K562 (cell line): ENCODE measurements around the gene CELA3A. TPM values are rescaled to one million over a fixed set of nuclear protein-coding genes. Genes with fewer than 3 reads are reported as not detected.

Source experiments
- ATF1 ChIP-seq, 2 experiments: fragments of 450-650 bp in 1 of 2; IDR thresholded peaks; 2 replicates each; pipeline ENCODE4 v1.6.1; 2016; ENCODE audit warnings: missing compliant biosample characterization in 1 of 2, missing genetic modification characterization in 1 of 2
- BRD9 ChIP-seq: fragments of 450-650 bp; IDR thresholded peaks from 2 replicates; pipeline ENCODE4 v1.6.1; 2018; ENCODE audit warnings: low read depth; ENCODE audit not compliant: partially characterized antibody
- CBFA2T2 ChIP-seq: fragments of 450-650 bp; conservative IDR thresholded peaks from 2 replicates; pipeline ENCODE4 v1.6.1; 2017; ENCODE audit warnings: mild to moderate bottlenecking
- DMBX1 ChIP-seq: fragments of 250-450 bp; sonication (Bioruptor Pico); IDR thresholded peaks from 2 replicates; pipeline ENCODE4 v1.8.0; 2022; ENCODE audit warnings: inconsistent platforms, mild to moderate bottlenecking, moderate library complexity, borderline replicate concordance
- NR2C1 ChIP-seq, 2 experiments: fragments of 450-650 bp; IDR thresholded peaks; 2 replicates each; pipeline ENCODE4 v1.6.1; 2017; ENCODE audit warnings: mild to moderate bottlenecking in 2 of 2, antibody characterized with exemption in 1 of 2, inconsistent platforms in 1 of 2, missing compliant biosample characterization in 1 of 2, missing genetic modification characterization in 1 of 2
- SMAD4 ChIP-seq: fragments of 250-450 bp; sonication (Bioruptor Pico); conservative IDR thresholded peaks from 2 replicates; pipeline ENCODE4 v1.8.0; 2021; ENCODE audit warnings: inconsistent platforms, mild to moderate bottlenecking, moderate library complexity
- SOX6 ChIP-seq: fragments of 450-650 bp; IDR thresholded peaks from 2 replicates; pipeline ENCODE4 v1.6.1; 2014; ENCODE audit warnings: mild to moderate bottlenecking
- TOE1 ChIP-seq, 2 experiments: fragments of 450-650 bp in 1 of 2; sonication (generic) in 1 of 2; formaldehyde crosslinking in 1 of 2; IDR thresholded peaks; 2 replicates each; pipeline versions ENCODE4 v1.7.1 to v1.8.0; 2016 to 2022; ENCODE audit warnings: borderline replicate concordance in 2 of 2, mild to moderate bottlenecking in 2 of 2, antibody characterized with exemption in 1 of 2, inconsistent platforms in 1 of 2, low read depth in 1 of 2, missing genetic modification reagents in 1 of 2, moderate library complexity in 1 of 2
- ZNF445 ChIP-seq: fragments of 250-450 bp; sonication (Bioruptor Pico); IDR thresholded peaks from 2 replicates; pipeline ENCODE4 v1.4.0; 2020; ENCODE audit warnings: low read depth, mild to moderate bottlenecking, moderate library complexity
- polyA plus RNA-seq, 8 experiments: library from polyadenylated mRNA; depleted of rRNA in 4 of 8; stranded (reverse) in 5 of 8; unstranded in 3 of 8; fragments of >200 nt; fragmentation: Nextera tagmentation in 2 of 8; fragmentation: Illumina TruSeq in 1 of 8; extraction: Ambion mirVana in 2 of 8; extraction: Trizol in 1 of 8; gene quantifications; 2 replicates each; pipeline versions ENCODE4 v1.2.1 to v1.2.3, GENCODE V29; 2011 to 2014; ENCODE audit warnings: inconsistent platforms in 1 of 8, missing spikeins in 1 of 8
- total RNA-seq, 7 experiments: library from RNA; depleted of rRNA in 6 of 7; stranded (reverse); fragments of >200 nt in 6 of 7; fragmentation: Illumina TruSeq in 2 of 7; extraction: Trizol in 2 of 7; gene quantifications; 2 replicates each; pipeline versions ENCODE4 v1.2.1 to v1.2.3, GENCODE V29; 2011 to 2021; ENCODE audit warnings: low replicate concordance in 1 of 7
- TF ChIP-seq, protein P1 (sequence below), 2 experiments: fragments of 450-650 bp; IDR thresholded peaks; 2 replicates each; pipeline ENCODE4 v1.6.1; 2016; ENCODE audit warnings: mild to moderate bottlenecking in 2 of 2, borderline replicate concordance in 1 of 2, low read depth in 1 of 2, moderate library complexity in 1 of 2
- TF ChIP-seq, protein P2 (sequence below): fragments of 450-650 bp; formaldehyde crosslinking; IDR thresholded peaks from 2 replicates; pipeline ENCODE4 v1.4.0; 2020; ENCODE audit warnings: mild to moderate bottlenecking, mixed read lengths
- TF ChIP-seq, protein P3 (sequence below): fragments of 250-450 bp; sonication (Bioruptor Pico); IDR thresholded peaks from 2 replicates; pipeline ENCODE4 v1.8.0; 2022; ENCODE audit warnings: moderate library complexity, mild to moderate bottlenecking, inconsistent platforms
- TF ChIP-seq, protein P4 (sequence below): fragments of 450-650 bp; formaldehyde crosslinking; IDR thresholded peaks from 2 replicates; pipeline ENCODE4 v1.4.0; 2020; ENCODE audit warnings: mild to moderate bottlenecking

CELA3A gene
- total and polyA plus RNA-seq, 9 of the 15 experiments (the other 6 are each of a cell fraction or from before 2014, with no cell fraction given) = 5.4 TPM; not detected in 8

DNA sequence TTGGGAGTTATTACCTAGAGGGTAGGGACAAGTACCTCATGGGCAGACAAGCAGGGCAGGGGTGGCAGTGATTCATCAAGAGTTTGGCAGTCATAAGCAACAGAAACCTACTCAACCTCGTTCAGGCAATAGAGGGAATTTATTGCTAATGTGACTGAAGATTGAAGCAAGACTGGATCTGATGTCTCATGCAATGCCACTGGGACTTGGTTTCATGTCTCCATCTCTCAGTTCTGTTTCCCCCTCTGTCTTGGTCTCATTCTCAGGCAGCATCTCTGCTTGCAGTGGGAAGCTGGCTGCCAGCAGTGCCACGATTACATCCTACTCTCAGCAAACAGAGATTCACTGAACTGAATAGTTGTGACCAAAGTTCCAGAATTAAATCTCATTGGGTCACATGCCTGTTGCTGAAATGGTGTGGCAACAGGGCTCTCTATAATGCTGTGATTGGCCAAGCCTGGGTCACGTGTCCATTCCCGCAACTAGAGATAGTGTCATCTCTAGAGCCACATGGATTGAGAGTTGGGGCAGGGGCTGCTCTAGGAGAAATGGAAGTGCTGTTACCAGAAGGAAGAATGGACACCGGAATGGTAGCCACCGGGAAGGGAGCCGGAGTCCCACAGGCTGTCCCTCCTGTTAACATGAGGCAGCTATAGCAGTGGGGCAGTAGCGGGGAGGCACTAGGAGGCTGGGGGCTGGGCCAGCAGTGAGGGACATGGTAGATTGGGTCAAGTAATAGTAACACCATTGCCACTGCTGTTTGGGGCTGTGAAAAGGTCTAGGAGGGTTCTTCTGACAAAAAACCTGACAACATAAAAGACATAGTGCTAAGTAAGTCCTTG is 47.1 kb downstream of the CELA3A start (continued):
- TF ChIP-seq, protein P1, sequence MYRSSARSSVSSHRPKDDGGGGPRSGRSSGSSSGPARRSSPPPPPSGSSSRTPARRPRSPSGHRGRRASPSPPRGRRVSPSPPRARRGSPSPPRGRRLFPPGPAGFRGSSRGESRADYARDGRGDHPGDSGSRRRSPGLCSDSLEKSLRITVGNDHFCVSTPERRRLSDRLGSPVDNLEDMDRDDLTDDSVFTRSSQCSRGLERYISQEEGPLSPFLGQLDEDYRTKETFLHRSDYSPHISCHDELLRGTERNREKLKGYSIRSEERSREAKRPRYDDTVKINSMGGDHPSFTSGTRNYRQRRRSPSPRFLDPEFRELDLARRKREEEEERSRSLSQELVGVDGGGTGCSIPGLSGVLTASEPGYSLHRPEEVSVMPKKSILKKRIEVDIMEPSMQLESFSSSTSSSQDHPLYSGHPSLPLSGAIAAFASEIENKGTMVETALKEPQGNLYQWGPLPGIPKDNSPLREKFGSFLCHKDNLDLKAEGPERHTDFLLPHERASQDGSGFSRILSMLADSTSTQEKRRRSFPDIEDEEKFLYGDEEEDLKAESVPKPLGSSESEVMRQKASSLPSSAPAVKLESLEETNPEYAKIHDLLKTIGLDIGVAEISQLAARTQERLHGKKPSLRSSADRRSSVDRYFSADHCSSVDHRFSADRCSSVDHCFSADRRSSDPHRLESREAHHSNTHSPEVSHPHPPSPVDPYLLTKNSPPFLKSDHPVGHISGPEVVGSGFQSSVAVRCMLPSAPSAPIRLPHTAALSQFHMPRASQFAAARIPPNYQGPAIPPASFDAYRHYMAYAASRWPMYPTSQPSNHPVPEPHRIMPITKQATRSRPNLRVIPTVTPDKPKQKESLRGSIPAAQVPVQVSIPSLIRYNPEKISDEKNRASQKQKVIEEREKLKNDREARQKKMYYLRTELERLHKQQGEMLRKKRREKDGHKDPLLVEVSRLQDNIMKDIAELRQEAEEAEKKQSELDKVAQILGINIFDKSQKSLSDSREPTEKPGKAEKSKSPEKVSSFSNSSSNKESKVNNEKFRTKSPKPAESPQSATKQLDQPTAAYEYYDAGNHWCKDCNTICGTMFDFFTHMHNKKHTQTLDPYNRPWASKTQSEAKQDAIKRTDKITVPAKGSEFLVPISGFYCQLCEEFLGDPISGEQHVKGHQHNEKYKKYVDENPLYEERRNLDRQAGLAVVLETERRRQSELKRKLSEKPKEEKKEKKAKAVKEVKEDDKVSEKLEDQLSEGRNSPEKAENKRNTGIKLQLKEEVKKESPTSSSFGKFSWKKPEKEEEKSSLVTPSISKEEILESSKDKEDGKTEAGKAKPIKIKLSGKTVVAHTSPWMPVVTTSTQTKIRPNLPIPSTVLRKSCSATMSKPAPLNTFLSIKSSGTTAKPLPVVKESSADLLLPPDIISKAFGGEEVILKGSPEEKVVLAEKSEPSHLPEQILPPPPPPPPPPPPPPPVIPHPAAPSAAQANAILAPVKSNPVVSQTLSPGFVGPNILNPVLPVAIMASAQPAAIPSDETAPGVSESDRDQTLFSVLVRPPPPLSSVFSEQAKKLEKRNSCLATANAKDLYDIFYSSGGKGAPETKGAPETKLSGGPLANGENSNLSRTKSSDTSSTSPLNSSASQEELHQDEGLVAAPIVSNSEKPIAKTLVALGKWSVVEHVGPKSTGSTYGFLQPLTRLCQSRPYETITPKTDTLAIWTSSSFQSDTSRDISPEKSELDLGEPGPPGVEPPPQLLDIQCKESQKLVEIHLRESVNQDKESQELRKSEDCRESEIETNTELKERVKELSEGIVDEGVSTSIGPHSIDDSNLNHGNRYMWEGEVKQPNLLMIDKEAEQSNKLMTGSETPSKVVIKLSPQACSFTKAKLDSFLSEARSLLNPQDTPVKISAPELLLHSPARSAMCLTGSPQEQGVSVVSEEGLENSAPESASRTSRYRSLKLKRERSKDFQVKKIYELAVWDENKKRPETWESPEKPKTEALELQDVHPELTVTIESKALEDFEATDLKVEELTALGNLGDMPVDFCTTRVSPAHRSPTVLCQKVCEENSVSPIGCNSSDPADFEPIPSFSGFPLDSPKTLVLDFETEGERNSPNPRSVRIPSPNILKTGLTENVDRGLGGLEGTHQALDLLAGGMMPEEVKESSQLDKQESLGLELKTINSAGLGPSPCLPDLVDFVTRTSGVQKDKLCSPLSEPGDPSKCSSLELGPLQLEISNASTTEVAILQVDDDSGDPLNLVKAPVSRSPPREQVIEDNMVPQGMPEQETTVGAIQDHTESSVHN (IDR thresholded peaks at IDR 0.05; ENCODE audit: borderline replicate concordance in 1 of 2, low read depth in 1 of 2) = no peak
- TF ChIP-seq, protein P2, sequence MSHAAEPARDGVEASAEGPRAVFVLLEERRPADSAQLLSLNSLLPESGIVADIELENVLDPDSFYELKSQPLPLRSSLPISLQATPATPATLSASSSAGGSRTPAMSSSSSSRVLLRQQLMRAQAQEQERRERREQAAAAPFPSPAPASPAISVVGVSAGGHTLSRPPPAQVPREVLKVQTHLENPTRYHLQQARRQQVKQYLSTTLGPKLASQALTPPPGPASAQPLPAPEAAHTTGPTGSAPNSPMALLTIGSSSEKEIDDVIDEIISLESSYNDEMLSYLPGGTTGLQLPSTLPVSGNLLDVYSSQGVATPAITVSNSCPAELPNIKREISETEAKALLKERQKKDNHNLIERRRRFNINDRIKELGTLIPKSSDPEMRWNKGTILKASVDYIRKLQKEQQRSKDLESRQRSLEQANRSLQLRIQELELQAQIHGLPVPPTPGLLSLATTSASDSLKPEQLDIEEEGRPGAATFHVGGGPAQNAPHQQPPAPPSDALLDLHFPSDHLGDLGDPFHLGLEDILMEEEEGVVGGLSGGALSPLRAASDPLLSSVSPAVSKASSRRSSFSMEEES = peak; percentile 98
- TF ChIP-seq BRD9 (peak; percentile 6), DMBX1 (CRISPR knock-in tag) (peak; percentile 72; the same call in 1 of the 2 replicates), ZNF445 (CRISPR knock-in tag) (no peak), SMAD4 (peak; percentile 79), TOE1 (IDR thresholded peaks at IDR 0.05; ENCODE audit: borderline replicate concordance) (peak; percentile 98), TOE1 (CRISPR knock-in tag; IDR thresholded peaks at IDR 0.05; ENCODE audit: borderline replicate concordance, low read depth) (no peak), CBFA2T2 (peak; percentile 89), NR2C1 (IDR thresholded peaks at IDR 0.05) (peak; percentile 24; the same call in 1 of the 2 replicates), NR2C1 (tag; IDR thresholded peaks at IDR 0.05) (peak; percentile 40; the same call in 1 of the 2 replicates), SOX6 (peak; percentile 45; the same call in 1 of the 2 replicates), ATF1 (CRISPR knock-in tag; IDR thresholded peaks at IDR 0.05) (no peak), ATF1 (tag; IDR thresholded peaks at IDR 0.05) (peak; percentile 56)
- TF ChIP-seq, protein P3, sequence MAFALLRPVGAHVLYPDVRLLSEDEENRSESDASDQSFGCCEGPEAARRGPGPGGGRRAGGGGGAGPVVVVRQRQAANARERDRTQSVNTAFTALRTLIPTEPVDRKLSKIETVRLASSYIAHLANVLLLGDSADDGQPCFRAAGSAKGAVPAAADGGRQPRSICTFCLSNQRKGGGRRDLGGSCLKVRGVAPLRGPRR (CRISPR knock-in tag) = no peak
- TF ChIP-seq, protein P4, sequence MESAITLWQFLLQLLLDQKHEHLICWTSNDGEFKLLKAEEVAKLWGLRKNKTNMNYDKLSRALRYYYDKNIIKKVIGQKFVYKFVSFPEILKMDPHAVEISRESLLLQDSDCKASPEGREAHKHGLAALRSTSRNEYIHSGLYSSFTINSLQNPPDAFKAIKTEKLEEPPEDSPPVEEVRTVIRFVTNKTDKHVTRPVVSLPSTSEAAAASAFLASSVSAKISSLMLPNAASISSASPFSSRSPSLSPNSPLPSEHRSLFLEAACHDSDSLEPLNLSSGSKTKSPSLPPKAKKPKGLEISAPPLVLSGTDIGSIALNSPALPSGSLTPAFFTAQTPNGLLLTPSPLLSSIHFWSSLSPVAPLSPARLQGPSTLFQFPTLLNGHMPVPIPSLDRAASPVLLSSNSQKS = no peak
